HG03378 (cell line): ENCODE results near the gene DNAJB12.
"Not testable (repeated sequence)": the region's sequence is repeated elsewhere in the genome, so short reads cannot be mapped to it uniquely, and the experiment has no call there.

Source experiments
- ATAC-seq: cut with Tn5 transposase; IDR thresholded peaks from one replicate; pipeline ENCODE4 v1.9.1; 2021; ENCODE audit warnings: mild to moderate bottlenecking, moderate library complexity; ENCODE audit not compliant: unreplicated experiment

The DNAJB12 gene

GRCh38 chr10:72354356-72355213, at the start of gene DNAJB12:
Gene DNAJB12 (minus strand): TSS chr10:72354919. CDS start chr10:72354897, 22 bp downstream.
- ATAC-seq = peak; percentile 62

GRCh38 chr10:72395581-72395980, 40.9 kb upstream of the DNAJB12 start:
- not testable (repeated sequence) for ATAC-seq

- ATAC-seq = no peak
Observed at GRCh38 chr10:72392571-72392970, 37.9 kb upstream of the DNAJB12 start.

GRCh38 chr10:72390764-72391163, 36.0 kb upstream of the DNAJB12 start:
- no peak for ATAC-seq

GRCh38 chr10:72389716-72390115, 35.0 kb upstream of the DNAJB12 start:
- ATAC-seq = no peak

- no peak for ATAC-seq
Observed at GRCh38 chr10:72389014-72389413, 34.3 kb upstream of the DNAJB12 start.

GRCh38 chr10:72388062-72388461, 33.3 kb upstream of the DNAJB12 start:
- ATAC-seq = no peak

- ATAC-seq = no peak
Observed at GRCh38 chr10:72386916-72387586, 32.3 kb upstream of the DNAJB12 start.

GRCh38 chr10:72385724-72386123, 31.0 kb upstream of the DNAJB12 start:
- ATAC-seq = no peak

GRCh38 chr10:72384982-72385381, 30.3 kb upstream of the DNAJB12 start:
- not testable (repeated sequence) for ATAC-seq

GRCh38 chr10:72379776-72380175, 25.1 kb upstream of the DNAJB12 start:
- no peak for ATAC-seq

- no peak for ATAC-seq
Observed at GRCh38 chr10:72379062-72379461, 24.3 kb upstream of the DNAJB12 start.

GRCh38 chr10:72375585-72375984, 20.9 kb upstream of the DNAJB12 start:
- no peak for ATAC-seq

GRCh38 chr10:72375173-72375572, 20.5 kb upstream of the DNAJB12 start:
- ATAC-seq = no peak

- no peak for ATAC-seq
Observed at GRCh38 chr10:72370201-72370722, 15.5 kb upstream of the DNAJB12 start.

- ATAC-seq = no peak
Observed at GRCh38 chr10:72367301-72367960, 12.7 kb upstream of the DNAJB12 start.

- ATAC-seq = no peak
Observed at GRCh38 chr10:72365106-72365895, 10.6 kb upstream of the DNAJB12 start.

- ATAC-seq = peak; percentile 83
Observed at GRCh38 chr10:72364239-72364777, 9.6 kb upstream of the DNAJB12 start.

GRCh38 chr10:72356987-72357386, 2.3 kb upstream of the DNAJB12 start:
- no peak for ATAC-seq

GRCh38 chr10:72356115-72356514, 1.4 kb upstream of the DNAJB12 start:
- ATAC-seq = no peak
